ENCODE measurements around the gene ZNF181.
"Not testable (repeated sequence)": the region's sequence is repeated elsewhere in the genome, so short reads cannot be mapped to it uniquely, and the experiment has no call there.

Gene ZNF181

DNA sequence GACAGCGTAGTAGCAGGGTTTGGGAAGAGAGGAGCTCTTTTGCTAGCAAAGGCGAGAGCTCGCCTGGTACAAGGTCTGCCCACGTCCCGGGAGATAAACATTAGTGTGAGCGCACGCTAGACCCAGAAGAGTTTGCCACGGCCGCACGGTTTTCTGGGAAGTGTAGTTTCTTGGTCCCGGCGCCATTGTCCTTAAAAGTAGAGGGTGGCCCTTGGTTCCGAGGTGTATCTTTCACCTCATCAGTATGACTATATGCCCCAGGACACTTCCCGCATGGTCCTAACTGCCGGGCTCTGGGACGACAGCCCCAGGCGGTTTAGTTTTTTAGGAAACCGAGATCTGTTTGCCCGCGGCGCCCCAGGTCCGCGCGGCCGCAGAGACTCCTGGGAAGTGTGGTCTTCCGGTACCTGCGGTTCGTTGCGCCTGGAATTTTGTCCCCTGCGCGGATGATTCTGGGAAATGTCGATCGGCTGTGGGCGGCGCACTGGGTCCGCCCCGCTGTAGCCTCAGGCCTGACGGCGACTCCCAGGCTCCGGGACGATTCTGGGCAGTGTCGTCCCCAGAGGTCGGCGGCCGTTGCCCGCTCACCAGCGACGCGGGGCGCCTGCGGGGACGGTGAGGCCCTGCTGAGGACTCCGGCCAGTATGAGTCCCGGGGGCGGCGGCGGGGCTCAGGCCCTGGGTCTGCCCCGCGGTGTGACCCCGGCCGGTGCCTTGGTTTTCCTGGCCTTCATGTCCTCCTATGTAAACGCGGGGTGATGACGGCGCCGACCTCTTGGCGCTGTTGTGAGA, at the start of gene ZNF181:
ZNF181 (plus strand) TSS at position 498 of the 791 bp plus-strand sequence. CDS start 795 bp downstream, outside the sequence.
- peak; percentile 70 for DNase-seq

DNA sequence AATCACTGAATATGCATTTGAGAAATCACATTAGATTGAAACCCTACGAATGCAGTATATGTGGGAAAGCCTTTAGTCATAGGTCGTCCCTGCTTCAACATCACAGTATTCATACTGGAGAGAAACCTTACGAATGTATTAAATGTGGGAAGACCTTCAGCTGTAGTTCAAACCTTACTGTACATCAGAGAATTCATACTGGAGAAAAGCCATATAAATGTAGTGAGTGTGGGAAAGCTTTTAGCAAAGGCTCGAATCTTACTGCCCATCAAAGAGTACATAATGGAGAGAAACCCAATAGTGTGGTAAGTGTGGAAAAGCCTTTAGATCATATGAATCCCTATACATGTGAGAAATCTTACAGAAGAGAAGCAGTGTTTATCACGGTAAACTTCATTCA, 48.8 kb upstream of the ZNF181 start:
- DNase-seq, result not testable (repeated sequence)

DNA sequence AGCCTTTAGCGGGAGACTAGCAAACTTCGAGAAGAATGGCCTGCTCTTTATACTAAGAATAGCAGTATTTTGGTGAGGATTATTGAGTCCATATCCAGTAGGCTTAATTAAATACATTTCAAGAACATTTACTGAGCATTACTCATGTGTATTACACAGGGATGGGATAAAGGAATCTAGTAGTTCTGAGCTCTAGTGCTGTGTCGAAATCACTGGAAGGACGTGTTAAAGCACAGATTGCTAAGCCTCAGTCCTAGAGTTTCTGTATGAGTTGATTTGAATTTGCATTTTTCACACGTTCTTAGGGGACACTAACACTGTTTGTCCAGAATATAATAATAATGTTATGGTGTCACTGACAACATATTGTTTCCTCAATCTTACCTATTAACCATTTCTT, 47.6 kb upstream of the ZNF181 start:
- DNase-seq, result no peak

DNA sequence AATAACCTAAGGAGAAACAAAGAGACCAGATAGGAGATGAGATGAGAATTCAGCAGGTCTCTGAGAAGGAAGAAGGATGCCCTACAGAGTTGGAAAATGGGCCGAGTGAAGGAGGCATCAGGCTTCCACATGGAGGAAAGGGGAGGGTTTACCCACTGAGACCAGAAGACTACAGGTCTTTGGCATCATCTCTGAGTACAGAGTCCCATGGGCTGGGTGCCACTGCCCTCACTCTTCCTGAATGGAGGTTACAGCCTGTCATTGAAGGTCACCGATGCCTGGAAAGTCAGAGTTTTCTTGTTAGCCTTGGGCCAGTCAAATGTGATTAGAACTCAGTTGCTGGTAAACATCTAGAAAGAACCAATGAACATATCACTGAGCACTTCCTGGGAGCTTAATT, 46.7 kb upstream of the ZNF181 start:
- no peak for DNase-seq

DNA sequence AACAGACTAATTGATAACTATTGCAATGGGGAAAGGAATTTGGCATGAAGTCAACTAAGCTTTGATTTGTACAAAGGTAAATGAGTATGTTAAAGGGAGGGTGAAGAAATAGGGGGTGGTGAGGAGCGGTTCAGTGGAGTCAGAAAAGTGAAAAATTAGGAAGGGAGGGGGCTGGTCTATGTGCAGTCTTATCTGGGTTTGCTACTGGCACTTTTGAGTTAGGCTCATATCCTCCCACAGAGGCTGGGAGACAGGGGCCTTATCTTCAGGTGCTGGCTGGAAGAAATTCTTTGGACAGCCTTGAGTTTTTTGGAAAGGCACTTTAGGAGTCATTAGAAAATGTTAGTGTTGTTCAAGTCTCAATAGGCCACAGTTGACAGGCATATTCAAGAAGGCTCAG, 45.5 kb upstream of the ZNF181 start:
- DNase-seq, result no peak

DNA sequence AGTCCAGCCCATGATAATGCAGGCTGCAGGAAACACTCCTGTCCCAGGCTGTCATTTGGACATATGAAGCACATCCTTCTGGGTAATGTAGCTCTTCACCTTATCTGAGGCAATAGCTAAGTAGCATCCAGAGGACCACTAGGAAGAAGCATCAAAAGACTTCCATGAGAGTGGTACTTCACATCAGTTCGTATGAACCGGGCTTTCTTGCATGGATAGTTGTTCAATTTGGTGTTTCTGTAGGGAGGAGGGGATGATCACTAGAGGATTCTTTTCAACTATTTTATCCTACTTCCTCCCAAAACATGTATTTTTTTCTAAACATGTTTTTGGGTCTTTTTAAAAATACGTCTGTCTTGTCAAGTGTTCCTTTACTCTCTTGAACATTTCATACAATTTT, 43.7 kb upstream of the ZNF181 start:
- DNase-seq, result no peak

DNA sequence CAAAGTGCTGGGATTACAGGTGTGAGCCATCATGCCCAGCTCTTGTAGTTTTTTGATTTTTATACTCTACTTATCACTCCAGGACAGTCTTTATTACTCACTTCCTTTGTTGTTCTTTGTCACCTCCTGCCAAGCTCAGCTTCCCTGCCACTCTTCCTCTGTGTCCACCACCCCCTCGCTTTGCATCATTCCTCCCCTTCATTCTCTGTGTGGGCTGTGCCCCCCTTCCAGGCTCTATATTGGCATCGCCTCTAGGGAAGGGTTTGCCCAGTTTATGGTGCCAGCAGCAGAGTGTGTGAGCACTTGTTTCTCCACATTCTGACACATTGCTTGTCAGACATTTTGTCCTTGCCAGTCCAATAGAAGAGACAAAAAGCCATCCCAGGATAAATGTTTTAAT, 41.5 kb upstream of the ZNF181 start:
- no peak for DNase-seq

DNA sequence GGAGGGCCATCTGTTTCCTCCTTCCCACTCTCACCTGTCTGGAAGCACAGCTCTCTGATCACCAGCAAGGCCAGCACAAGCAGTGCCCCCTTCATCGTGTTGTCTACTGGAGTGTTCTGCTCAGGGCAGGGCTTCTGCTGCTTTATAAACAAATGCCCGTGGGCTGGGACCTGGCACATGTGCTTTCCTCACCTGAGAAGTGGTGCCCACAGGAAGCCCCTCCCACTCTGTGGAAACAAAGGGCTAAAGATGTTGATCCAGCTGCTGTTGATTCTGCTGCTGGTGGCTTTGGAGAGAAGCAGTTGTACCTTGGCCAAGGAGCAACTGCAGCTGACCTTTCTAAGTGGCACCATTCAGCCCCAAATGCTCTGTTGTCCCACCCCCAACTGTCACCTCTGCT, 26.4 kb upstream of the ZNF181 start:
- no peak for DNase-seq

DNA sequence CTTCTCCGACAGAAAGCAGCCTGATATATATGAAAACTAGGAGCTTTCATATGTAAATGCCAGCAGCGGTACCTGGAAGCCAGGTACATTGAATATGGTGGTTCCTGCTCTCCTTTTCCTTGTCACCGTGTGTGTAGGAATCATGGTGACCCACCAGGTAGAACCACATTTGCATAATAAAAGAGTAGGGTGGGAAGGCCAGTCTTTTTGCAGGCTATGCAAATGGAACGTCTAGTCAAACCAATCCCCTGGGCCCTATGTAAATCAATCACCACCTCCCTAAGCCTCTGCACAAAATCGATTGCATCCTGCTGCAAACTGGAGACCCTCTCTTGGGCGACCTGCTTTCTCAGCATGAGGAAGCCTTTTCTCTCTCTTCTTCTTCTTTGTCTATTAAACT, 22.2 kb upstream of the ZNF181 start:
- no peak for DNase-seq

DNA sequence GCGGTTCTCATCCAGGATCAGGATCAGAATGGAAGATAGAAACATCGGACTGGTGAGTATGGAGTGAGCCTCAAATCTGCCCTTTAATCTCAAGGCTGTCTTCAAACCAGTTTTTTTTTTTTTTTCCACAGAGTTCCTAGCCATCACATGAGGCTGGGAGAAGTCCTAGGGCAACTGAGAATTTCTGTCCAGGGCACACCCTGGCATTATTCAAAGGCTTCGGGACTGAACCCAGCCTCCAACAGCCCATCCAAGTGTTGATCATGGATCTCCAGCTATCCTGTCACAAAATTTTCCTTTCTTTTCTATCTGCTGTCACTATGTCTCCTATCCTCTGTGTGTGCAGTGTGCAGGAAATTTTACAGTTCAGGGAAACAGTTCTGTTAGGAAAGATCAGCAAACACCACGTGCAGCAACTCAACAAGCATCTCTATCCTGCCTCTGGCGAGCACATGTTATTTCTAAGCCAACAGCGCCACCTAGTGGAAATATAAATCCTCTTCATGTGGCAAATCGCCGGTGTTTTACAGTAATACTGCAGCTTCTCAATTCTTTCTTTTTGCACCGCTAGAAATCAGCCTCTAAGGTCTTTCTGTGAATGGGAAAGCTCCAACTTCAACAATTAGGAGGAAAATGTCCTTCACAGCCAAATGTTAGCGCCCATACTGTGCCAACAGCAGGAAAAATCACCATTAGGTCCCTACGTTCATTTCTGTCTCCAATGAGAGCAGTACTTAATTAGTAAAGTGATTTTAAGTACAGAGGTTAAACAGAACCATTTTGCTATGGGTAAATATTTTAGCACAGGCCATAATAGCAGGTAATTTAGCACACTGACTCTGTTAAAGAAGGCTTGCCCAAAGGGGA, 21.4 kb upstream of the ZNF181 start:
- DNase-seq, result no peak

DNA sequence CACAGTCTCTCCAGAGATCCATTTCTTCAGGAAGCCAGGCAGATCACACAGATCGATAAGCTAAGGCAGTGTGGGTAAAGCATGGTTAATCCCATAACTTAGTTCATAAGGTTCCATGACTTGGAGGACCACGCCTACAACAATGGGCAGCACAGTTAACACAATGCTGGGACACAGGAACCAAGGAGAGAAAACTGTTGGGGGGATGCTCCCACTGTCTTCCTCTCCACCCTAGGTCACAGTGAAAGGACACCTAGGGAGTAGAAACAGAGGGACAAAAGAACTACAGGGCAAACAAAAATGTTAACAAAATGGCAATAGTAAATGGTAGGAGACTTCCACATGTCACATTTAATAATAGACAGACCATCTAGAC, 20.8 kb upstream of the ZNF181 start:
- DNase-seq, result no peak

DNA sequence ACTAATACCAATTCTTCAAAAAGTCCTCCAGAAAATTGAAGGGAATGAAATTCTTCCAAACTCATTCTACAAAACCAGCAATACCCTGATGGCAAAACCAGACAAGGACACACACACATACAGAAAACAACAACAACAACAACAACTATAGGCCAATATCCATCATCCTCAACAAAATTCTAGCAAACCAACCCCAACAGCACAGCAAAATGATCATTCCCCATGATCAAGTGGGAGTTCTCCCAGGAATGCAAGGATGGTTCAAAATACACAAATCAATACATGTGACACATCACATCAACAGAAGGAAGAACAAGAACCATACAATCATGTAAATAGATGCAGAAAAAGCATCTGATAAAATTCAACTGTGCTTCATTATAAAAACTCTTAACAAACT, 18.7 kb upstream of the ZNF181 start:
- DNase-seq, result no peak

DNA sequence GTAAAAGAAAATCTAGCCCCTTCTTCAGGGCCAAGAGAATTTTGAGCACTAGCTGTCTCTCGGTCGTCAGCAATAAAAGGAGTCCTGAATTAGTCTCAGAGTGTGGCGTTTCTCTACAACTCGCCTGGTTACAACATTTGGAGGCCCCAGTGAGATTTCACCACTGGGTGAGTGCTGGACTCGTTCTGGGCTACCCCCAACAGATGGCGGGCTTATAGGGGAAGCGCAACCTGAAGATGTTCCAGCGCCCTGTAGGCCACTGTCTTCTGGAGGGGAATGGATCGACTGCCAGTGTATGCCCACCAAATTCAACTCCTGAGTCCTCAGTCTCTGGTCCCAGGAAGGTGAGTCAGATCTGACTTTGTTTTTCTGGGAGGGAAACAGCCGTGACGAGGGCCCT, 11.7 kb upstream of the ZNF181 start:
- no peak for DNase-seq

DNA sequence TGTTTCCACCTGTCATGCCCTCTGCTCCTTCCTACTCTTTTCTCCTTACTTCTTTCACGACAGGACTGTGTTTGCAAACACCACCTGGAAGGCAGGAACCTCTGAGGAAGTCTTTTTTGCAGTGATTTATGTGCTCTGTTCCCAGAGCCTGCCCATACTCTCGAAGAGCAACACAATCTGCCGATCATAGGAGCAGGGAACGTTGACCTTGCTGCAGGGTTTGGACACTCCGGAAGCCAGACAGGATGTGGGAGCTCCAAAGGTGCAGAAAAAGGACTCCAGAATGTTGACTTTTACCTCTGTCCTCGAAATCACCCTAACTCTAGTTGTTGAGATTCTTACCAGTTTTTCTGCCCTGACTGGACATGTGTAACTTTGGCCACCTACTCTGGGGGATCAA, 8.6 kb upstream of the ZNF181 start:
- no peak for DNase-seq

DNA sequence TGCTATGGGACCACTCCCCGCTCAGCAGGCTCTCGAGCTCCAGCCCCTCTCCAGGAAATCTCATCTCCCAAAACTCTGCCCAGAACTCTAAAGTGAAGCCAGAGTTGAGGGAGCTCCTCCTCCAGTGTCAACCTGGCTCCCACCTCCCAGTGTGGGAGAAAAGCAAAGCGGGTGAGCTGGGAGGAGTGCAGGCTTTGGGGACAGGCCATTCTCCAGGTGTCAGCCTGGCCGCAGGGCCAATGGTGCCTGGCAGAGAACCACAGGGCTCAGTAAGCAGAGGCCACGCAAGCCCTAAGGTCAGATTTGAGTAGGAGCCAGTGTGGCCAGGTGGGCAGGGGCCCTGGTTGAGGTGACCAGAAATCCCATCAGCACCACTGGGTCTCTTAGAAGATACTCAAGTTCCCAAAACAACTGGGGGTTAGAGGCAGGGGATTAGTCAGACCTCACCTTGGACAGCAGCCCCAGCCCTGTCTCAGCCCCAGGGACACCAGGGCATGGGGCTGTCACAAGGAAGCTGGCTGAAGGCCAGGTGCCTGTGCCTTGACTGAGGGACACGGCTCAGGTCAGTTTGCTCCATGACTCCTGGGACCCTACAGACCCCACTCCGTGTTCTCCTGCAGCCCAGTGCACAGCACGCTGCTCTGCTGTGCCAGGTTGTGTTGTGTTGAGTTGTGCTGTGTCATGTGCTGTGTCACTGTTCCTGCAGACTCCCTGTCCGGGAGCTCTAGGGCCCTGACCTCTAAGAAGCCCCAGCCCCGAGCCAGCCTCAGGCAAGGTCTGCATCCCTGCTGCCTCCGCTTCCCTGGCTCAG, 2.8 kb upstream of the ZNF181 start:
- DNase-seq, result no peak

DNA sequence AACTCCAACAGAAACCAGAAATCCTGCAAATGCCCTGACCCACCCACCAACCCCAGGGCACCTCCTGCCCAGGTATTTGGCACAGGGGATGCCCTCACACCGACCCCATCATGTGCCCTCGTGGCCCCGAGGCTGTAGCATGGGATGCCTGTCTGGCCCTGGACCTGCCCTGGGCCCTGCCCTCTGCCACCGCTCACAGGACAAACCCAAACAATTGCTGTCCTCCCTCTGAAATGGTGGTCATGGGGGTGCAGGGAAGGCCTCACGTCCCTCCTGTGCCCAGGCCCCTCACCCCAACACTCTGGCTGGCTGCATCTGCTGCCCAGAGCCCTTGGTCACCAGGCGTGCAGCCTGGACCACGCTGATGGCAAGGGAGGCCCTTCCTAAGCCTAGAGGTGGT, 2.1 kb upstream of the ZNF181 start:
- DNase-seq, result no peak

DNA sequence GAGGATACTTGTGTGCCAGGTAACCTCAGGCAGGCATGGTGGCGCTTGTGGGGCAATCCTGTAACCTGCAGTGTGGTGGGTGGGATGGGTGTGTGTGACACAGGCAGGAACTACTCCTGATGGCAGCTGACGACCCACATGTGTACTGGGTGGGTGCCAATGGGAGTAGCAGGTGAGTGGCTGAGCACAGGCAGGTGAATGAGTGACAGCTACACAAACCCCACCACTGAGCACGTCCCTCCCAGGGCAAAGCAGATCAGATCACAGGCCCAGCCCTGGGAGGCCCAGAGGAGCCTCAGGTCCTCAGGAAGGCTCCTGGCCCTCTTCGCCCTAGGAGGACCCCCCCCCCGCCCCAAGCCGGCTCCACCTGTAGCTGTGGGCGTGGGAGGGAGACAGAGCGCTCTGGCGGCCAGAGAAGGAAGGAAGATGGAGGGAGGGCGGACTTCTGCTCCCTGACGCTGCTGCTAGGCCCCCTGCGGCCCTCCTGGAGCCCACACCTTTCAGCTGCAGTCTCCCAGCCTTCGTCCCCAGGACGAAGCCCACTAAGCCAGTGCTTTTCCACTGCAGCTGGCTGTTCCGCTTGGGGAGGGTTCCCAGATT, 1.3 kb upstream of the ZNF181 start:
- no peak for DNase-seq

DNA sequence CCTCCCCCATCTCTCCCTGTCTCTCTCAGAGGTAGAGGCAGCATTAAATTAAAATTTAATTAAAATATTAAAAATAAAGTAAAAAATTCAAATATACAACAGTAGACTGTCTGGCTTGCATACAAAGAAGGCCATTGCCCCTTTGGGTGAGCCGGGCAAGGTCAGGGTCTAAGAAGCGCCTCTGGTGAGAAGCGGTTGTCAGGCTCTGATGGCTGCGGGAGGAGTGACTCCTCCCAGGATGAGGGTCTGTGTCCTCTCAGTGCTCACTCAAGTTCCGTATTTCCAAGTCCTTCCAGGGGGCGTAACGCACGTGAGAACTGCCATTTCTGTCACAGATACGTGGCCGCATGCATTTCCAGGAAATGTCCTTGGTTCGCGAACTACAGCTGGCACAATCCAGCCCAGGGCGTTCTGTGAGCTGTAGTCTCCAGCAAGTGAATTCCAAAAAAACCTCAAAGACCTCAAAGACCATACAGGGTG, 737 bp upstream of the ZNF181 start:
- DNase-seq, result no peak

DNA sequence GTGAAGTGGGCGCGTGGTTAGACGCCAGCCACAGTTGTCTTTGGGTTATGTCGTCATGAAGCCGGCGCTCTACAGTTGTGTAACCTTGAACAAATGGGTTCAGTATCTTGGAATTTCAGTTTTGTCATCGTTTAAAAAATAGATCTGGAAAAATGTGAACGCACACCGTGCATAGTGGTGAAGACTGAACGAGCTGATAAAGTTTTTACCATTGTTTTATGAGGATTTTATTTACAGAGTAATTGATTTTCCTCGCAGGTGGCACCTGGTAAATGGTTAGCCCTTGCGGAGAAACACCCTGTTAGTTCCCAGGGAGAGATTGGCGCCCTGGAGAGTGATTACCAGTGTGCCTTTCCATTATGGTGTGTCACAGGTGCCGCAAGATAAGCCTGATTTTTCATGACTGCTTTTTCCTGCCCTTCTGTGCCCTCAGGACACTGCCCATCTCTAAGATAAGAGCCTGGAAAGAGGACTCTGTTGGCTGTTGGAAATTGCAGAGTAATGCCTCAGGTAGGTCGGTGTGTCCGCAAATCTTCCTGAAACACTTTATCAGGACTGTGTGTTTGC, 577 bp downstream of the ZNF181 start:
- no peak for DNase-seq

DNA sequence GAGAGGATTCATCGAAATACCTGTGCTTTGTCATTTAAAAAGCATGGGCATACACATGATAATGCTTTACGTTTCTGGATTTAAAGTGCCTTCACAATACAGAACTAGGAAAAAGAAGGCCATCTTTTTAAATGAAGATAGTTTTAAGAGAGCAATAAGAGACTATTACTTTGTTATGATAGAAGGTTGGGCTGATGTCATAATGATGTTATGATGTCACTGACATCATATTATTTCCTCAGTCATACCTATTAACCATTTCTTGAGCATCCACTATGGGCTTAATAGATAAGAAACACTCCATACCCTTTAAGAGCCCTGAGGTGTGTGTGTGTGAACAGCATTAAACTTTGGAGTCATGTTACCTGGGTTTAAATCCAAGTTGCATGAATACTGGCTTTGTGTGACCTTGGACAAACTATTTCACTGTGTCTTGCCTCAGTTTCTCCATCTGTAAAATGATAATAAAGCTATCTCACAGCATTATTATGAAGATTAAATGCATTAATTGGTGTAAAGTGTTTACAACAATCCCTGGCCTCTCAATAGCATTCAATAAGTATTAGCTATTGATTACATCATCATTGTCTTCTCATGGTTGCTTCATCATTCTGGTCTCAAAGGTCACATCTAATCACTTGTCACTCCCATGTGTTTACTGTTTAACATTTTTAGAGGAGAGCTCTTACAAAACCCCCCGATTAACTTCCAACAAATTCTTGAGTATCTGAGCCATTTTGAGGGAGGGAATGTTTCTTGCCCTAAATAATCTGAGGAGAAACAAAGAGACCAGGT, 11.1 kb downstream of the ZNF181 start:
- DNase-seq, result no peak

DNA sequence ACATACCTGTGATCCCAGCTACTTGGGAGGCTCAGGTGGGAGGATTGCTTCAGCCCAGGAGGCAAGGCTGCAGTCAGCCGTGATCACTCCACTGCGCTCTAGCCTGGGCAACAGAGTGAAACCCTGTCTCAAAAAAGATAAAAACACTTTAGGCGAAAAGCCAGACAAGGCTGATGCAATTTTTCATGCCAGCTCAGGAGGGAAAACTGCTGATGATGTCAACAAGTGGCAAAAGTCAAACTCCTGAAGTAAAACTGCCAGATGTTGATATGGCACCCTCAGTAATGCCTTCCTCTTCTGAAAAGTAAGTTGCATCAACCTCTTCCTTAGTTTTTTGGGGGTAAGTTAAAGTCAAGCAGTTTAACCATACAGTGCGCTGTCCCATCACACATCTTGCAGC, 23.4 kb downstream of the ZNF181 start:
- no peak for DNase-seq
